OCI-LY7 (cell line): ENCODE measurements around the gene NDUFS6.
A peak's percentile ranks its signal among the peaks of the same experiment; 100 is the strongest.

Source experiments
- EZH2phosphoT487 ChIP-seq: fragments of 200-600 bp; sonication (generic); IDR thresholded peaks from 2 replicates; pipeline ENCODE4 v1.6.1; 2018; ENCODE audit warnings: low read depth, borderline replicate concordance, mild to moderate bottlenecking, mixed run types, antibody characterized with exemption, low read length, moderate library complexity, mixed read lengths
- TF ChIP-seq, protein P1 (sequence below): fragments of 200-600 bp; sonication (generic); conservative IDR thresholded peaks from 2 replicates; pipeline ENCODE4 v1.5.1; 2014; ENCODE audit warnings: mild to moderate bottlenecking, antibody characterized with exemption, low read length, moderate library complexity, mixed read lengths

DNA sequence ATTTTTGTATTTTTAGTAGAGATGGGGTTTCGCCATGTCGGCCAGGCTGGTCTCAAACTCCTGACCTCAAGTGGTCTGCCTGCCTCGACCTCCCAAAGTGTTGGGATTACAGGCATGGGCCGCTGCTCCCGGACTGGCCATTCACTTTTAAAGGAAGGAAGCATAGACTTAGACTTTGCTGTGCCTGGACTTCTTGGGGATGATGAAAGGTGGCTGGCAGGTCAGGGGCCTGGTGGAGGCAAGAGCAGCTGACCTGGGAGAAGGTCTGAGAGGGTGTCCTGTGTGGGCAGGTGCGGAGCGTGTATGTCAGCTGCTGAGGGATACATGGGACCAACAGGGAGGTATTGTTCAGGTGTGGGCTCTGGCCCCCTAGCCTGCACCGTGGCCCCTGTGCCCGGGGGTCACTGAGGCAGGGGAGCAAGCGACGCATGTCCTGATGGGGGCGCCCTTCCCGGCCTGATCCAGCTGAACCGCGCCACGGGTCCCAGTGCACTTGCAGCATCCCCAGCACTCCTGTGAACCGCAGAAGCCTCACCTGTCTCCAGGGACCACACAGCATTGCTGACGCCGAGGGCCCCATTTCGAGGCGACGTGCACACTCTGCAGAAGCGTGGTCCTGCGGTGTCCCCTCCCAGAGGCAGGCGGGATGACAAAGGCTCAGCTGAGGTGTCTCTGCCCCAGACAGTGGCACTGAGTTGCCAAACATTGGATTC is 23.1 kb downstream of the NDUFS6 start:
- TF ChIP-seq, protein P1, sequence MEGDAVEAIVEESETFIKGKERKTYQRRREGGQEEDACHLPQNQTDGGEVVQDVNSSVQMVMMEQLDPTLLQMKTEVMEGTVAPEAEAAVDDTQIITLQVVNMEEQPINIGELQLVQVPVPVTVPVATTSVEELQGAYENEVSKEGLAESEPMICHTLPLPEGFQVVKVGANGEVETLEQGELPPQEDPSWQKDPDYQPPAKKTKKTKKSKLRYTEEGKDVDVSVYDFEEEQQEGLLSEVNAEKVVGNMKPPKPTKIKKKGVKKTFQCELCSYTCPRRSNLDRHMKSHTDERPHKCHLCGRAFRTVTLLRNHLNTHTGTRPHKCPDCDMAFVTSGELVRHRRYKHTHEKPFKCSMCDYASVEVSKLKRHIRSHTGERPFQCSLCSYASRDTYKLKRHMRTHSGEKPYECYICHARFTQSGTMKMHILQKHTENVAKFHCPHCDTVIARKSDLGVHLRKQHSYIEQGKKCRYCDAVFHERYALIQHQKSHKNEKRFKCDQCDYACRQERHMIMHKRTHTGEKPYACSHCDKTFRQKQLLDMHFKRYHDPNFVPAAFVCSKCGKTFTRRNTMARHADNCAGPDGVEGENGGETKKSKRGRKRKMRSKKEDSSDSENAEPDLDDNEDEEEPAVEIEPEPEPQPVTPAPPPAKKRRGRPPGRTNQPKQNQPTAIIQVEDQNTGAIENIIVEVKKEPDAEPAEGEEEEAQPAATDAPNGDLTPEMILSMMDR: peak; percentile 44
- TF ChIP-seq EZH2phosphoT487: no peak
